Stomach (tissue), 4 donors: ENCODE results near the gene BACH1.
"Not testable (repeated sequence)": the region's sequence is repeated elsewhere in the genome, so short reads cannot be mapped to it uniquely, and the experiment has no call there.

ENCODE experiments used
- POLR2A ChIP-seq, 4 donors: fragments of 450-650 bp; IDR thresholded peaks; one replicate each; pipeline ENCODE4 v1.6.1; 2016; ENCODE audit warnings: antibody characterized with exemption in 4 of 4, control low read depth in 2 of 4, mild to moderate bottlenecking in 1 of 4, moderate library complexity in 1 of 4
- TF ChIP-seq, protein P1 (sequence below), 7 experiments: fragments of 450-650 bp in 4 of 7; fragments of 200-600 bp in 3 of 7; sonication (generic) in 3 of 7; IDR thresholded peaks; one replicate each; pipeline ENCODE4 v1.5.1; 2016 to 2019; ENCODE audit warnings: antibody characterized with exemption in 7 of 7, control low read depth in 2 of 7, mild to moderate bottlenecking in 1 of 7

DNA sequence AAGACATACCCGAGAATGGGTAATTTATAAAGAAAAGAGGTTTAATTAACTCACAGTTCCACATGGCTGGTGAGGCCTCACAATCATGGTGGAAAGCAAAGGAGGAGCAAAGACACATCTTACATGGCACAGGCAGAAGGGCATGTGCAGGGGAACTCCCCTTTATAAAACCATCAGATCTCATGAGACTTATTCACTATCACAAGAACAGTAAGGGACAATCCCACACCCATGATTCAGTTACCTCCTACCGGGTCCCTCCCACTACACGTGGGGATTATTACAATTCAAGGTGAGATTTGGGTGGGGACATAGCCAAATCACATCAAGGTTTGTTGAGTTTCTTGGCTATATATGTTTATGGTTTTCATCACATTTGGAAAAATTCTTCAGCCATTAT lies 16.9 kb upstream of the BACH1 start:
- TF ChIP-seq, protein P1, sequence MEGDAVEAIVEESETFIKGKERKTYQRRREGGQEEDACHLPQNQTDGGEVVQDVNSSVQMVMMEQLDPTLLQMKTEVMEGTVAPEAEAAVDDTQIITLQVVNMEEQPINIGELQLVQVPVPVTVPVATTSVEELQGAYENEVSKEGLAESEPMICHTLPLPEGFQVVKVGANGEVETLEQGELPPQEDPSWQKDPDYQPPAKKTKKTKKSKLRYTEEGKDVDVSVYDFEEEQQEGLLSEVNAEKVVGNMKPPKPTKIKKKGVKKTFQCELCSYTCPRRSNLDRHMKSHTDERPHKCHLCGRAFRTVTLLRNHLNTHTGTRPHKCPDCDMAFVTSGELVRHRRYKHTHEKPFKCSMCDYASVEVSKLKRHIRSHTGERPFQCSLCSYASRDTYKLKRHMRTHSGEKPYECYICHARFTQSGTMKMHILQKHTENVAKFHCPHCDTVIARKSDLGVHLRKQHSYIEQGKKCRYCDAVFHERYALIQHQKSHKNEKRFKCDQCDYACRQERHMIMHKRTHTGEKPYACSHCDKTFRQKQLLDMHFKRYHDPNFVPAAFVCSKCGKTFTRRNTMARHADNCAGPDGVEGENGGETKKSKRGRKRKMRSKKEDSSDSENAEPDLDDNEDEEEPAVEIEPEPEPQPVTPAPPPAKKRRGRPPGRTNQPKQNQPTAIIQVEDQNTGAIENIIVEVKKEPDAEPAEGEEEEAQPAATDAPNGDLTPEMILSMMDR (IDR thresholded peaks at IDR 0.05): not testable (repeated sequence)
- not testable (repeated sequence) for TF ChIP-seq POLR2A (IDR thresholded peaks at IDR 0.05)
